B cell (primary cell): ENCODE measurements around the gene ZBTB8B. TPM values are rescaled to one million over a fixed set of nuclear protein-coding genes. Genes with fewer than 3 reads are reported as not detected.

Source experiments
- ATAC-seq: fragments of 200-7000 bp; cut with Tn5 transposase; one replicate; pipeline ENCODE4 v1.10.0; 2021; ENCODE audit warnings: low read depth, mild to moderate bottlenecking, moderate number of reproducible peaks, moderate library complexity
- CTCF ChIA-PET: fragments of 350-600 bp; sonication (Branson Sonifier 250); formaldehyde crosslinking; loops from one replicate; lab custom pipeline; 2021; ENCODE audit warnings: antibody characterized with exemption, inconsistent platforms; lab: Charles Lee
- POLR2A ChIA-PET: fragments of 350-600 bp; sonication (Branson Sonifier 250); formaldehyde crosslinking; loops from one replicate; lab custom pipeline; 2021; ENCODE audit warnings: antibody characterized with exemption; lab: Charles Lee
- DNase-seq: peaks from one replicate; pipeline ENCODE4 v3.0.0; 2013
- H2AFZ ChIP-seq: 2 replicates; pipeline ENCODE4 v1.6.1; 2012; ENCODE audit warnings: mild to moderate bottlenecking, low read depth, low read length; ENCODE audit not compliant: insufficient read depth, poor library complexity, severe bottlenecking
- H3K27ac ChIP-seq, 2 donors: 1 replicate in 1 of 2; 2 replicates in 1 of 2; pipeline ENCODE4 v1.5.1; 2012 to 2013; ENCODE audit warnings: low read length in 2 of 2, mild to moderate bottlenecking in 2 of 2, moderate library complexity in 1 of 2
- H3K27me3 ChIP-seq, 4 experiments: fragments of 200-600 bp in 1 of 4; sonication (generic) in 1 of 4; replicated peaks in 1 of 4; 1 replicate in 2 of 4; 2 replicates in 2 of 4; pipeline versions ENCODE4 v1.6.1 to v1.7.0; 2013 to 2016; ENCODE audit warnings: low read length in 3 of 4, mild to moderate bottlenecking in 2 of 4, mixed read lengths in 1 of 4, moderate library complexity in 1 of 4; ENCODE audit not compliant: insufficient read depth in 4 of 4, control insufficient read depth in 3 of 4; ENCODE audit errors: control extremely low read depth in 1 of 4
- H3K36me3 ChIP-seq, 2 experiments: replicated peaks in 1 of 2; 1 replicate in 1 of 2; 2 replicates in 1 of 2; pipeline versions ENCODE4 v1.6.1 to v1.7.1; 2013; ENCODE audit warnings: low read length in 1 of 2; ENCODE audit not compliant: insufficient read depth in 2 of 2, control insufficient read depth in 1 of 2; ENCODE audit errors: control extremely low read depth in 1 of 2, extremely low read depth in 1 of 2
- H3K4me1 ChIP-seq, 2 donors: fragments of 200-600 bp in 1 of 2; sonication (generic) in 1 of 2; 1 replicate in 1 of 2; 2 replicates in 1 of 2; pipeline versions ENCODE4 v1.5.1 to v1.6.1; 2013 to 2017; ENCODE audit warnings: low read length in 2 of 2; ENCODE audit not compliant: control insufficient read depth in 2 of 2, insufficient read depth in 2 of 2
- H3K4me2 ChIP-seq: replicated peaks from 2 replicates; pipeline ENCODE3; 2012; ENCODE audit warnings: mild to moderate bottlenecking, low read depth, low read length; ENCODE audit not compliant: poor library complexity, severe bottlenecking
- H3K4me3 ChIP-seq, 5 experiments: fragments of 200-600 bp in 1 of 5; sonication (generic) in 1 of 5; 1 replicate in 3 of 5; 2 replicates in 2 of 5; pipeline versions ENCODE4 v1.5.1 to v1.7.0; 2011 to 2016; ENCODE audit warnings: low read length in 4 of 5, mild to moderate bottlenecking in 4 of 5, low read depth in 2 of 5, control low read depth in 1 of 5, moderate library complexity in 1 of 5; ENCODE audit not compliant: insufficient read depth in 1 of 5; ENCODE audit errors: control extremely low read depth in 1 of 5, extremely low read depth in 1 of 5
- H3K79me2 ChIP-seq: fragments of 200-600 bp; sonication (generic); one replicate; pipeline ENCODE4 v1.6.0; 2016; ENCODE audit warnings: low read length; ENCODE audit not compliant: control insufficient read depth, insufficient read depth
- H3K9ac ChIP-seq: fragments of 200-600 bp; sonication (generic); 2 replicates; pipeline ENCODE4 v1.6.1; 2017; ENCODE audit warnings: mild to moderate bottlenecking, low read length, moderate library complexity
- H3K9me3 ChIP-seq, 3 donors: one replicate each; pipeline versions ENCODE4 v1.6.1 to v1.7.1; 2013; ENCODE audit warnings: low read length in 2 of 3; ENCODE audit not compliant: control insufficient read depth in 2 of 3, insufficient read depth in 1 of 3; ENCODE audit errors: control extremely low read depth in 1 of 3
- H4K20me1 ChIP-seq: 2 replicates; pipeline ENCODE4 v1.6.0; 2012; ENCODE audit warnings: mild to moderate bottlenecking, low read length; ENCODE audit not compliant: insufficient read depth, control insufficient read depth, poor library complexity, severe bottlenecking
- H3K27ac Mint-ChIP-seq: one replicate; pipeline ENCODE4 v1.8.0; 2021; ENCODE audit warnings: mixed read lengths
- H3K27me3 Mint-ChIP-seq: one replicate; pipeline ENCODE4 v1.8.0; 2021; ENCODE audit warnings: mixed read lengths
- H3K4me1 Mint-ChIP-seq: one replicate; pipeline ENCODE4 v1.8.0; 2021; ENCODE audit warnings: mixed read lengths
- H3K4me3 Mint-ChIP-seq: one replicate; pipeline ENCODE4 v1.8.0; 2021; ENCODE audit warnings: mixed read lengths
- H3K9me3 Mint-ChIP-seq: one replicate; pipeline ENCODE4 v1.8.0; 2022; ENCODE audit warnings: mixed read lengths; ENCODE audit not compliant: insufficient read depth
- EZH2 ChIP-seq: IDR thresholded peaks from 2 replicates; pipeline ENCODE4 v1.6.1; 2012; ENCODE audit warnings: borderline replicate concordance, low read depth, mild to moderate bottlenecking, moderate library complexity, low read length; ENCODE audit not compliant: insufficient read depth, poor library complexity, severe bottlenecking
- WGBS: methylation state at CpG from one replicate; pipeline ENCODE4 v1.1.5; 2013; ENCODE audit warnings: missing lambda C conversion rate; ENCODE audit not compliant: insufficient coverage; 5-methylcytosine and 5-hydroxymethylcytosine counted together
- intact Hi-C: fragments of 100-400 bp; cut with micrococcal nuclease; formaldehyde crosslinking; loops from one replicate; pipeline ENCODE4 v1.10.0; 2022
- polyA minus RNA-seq: library from RNA; depleted of rRNA, polyadenylated mRNA; stranded (reverse); fragments of >200 nt; gene quantifications from 2 replicates; pipeline ENCODE4 v1.2.3, GENCODE V29; 2012
- polyA plus RNA-seq: library from polyadenylated mRNA; depleted of rRNA; stranded (reverse); fragments of >200 nt; gene quantifications from 2 replicates; pipeline ENCODE4 v1.2.3, GENCODE V29; 2012
- total RNA-seq, 2 donors: library from RNA; stranded (reverse); fragments of 120-200 nt in 1 of 2; gene quantifications; 1 replicate in 1 of 2; 2 replicates in 1 of 2; pipeline versions ENCODE4 v1.2.3 to v1.2.4, GENCODE V29; 2013 to 2022
- TF ChIP-seq, protein P1 (sequence below): fragments of 200-600 bp; IDR thresholded peaks from one replicate; pipeline ENCODE4 v1.8.0; 2022; ENCODE audit warnings: antibody characterized with exemption, mild to moderate bottlenecking

The ZBTB8B gene
- total RNA-seq: 0.02 and 0.05 TPM in 2 replicates
- not detected for total RNA-seq (2013)
- polyA plus RNA-seq: not detected in 2 replicates
- polyA minus RNA-seq: under 0.01 TPM in 1 of 2 replicates, not detected in the other

GRCh38 chr1:32464716-32465577 lies at the start of gene ZBTB8B:
TSS of gene ZBTB8B (plus strand) at chr1:32465072. CDS start at chr1:32470625, 5,553 bp downstream.
- H3K27me3 ChIP-seq: peaks cover 0 to 64% (median 28%) of the 10 kb centered on the region in 4 experiments

More at GRCh38 chr1:32464716-32465577, at the start of gene ZBTB8B:
- POLR2A ChIA-PET: interaction anchor here (0.6 kb wide), 1 partner anchor 1346 kb away, joined by 6 read pairs; no protein-coding TSS in a partner anchor
- H3K27ac ChIP-seq: no peak within 1 kb of the TSS
- H3K9me3 ChIP-seq: peaks cover 0 to 17% (median 0%) of the 10 kb centered on the region in 3 donors
- TF ChIP-seq EZH2: no peak
- TF ChIP-seq, protein P1, sequence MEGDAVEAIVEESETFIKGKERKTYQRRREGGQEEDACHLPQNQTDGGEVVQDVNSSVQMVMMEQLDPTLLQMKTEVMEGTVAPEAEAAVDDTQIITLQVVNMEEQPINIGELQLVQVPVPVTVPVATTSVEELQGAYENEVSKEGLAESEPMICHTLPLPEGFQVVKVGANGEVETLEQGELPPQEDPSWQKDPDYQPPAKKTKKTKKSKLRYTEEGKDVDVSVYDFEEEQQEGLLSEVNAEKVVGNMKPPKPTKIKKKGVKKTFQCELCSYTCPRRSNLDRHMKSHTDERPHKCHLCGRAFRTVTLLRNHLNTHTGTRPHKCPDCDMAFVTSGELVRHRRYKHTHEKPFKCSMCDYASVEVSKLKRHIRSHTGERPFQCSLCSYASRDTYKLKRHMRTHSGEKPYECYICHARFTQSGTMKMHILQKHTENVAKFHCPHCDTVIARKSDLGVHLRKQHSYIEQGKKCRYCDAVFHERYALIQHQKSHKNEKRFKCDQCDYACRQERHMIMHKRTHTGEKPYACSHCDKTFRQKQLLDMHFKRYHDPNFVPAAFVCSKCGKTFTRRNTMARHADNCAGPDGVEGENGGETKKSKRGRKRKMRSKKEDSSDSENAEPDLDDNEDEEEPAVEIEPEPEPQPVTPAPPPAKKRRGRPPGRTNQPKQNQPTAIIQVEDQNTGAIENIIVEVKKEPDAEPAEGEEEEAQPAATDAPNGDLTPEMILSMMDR: no peak
- peaks cover 19% of the 10 kb centered on the region for H3K4me1 Mint-ChIP-seq
- H3K79me2 ChIP-seq: no peaks in the 10 kb centered on the region
- H3K27ac Mint-ChIP-seq: peak within 1 kb of the TSS; percentile 5
- H3K9ac ChIP-seq: peak within 1 kb of the TSS; percentile 54
- intact Hi-C loops: no loop called here
- DNase-seq (peak; percentile 58), ATAC-seq (peak; percentile 75)
- WGBS: 4% methylated on average over 64 of the region's 66 CpGs
- peaks cover 17 to 18% of the 10 kb centered on the region in 2 donors for H3K4me1 ChIP-seq
- CTCF ChIA-PET: no interaction called here
- peaks cover 45% of the 10 kb centered on the region for H3K27me3 Mint-ChIP-seq
- H2AFZ ChIP-seq: peak within 1 kb of the TSS; percentile 60
- no peaks in the 10 kb centered on the region for H3K36me3 ChIP-seq
- H3K9me3 Mint-ChIP-seq: no peaks in the 10 kb centered on the region
- H3K4me3 ChIP-seq: peak within 1 kb of the TSS in 4 of 5 experiments; percentile 9 to 57 (median 36)
- peak within 1 kb of the TSS; percentile 87 for H3K4me2 ChIP-seq
- no peaks in the 10 kb centered on the region for H4K20me1 ChIP-seq
- peak within 1 kb of the TSS; percentile 89 for H3K4me3 Mint-ChIP-seq
